ENCODE results near the gene HECA.
"Not testable (repeated sequence)": the region's sequence is repeated elsewhere in the genome, so short reads cannot be mapped to it uniquely, and the experiment has no call there.

Gene HECA, protein sequence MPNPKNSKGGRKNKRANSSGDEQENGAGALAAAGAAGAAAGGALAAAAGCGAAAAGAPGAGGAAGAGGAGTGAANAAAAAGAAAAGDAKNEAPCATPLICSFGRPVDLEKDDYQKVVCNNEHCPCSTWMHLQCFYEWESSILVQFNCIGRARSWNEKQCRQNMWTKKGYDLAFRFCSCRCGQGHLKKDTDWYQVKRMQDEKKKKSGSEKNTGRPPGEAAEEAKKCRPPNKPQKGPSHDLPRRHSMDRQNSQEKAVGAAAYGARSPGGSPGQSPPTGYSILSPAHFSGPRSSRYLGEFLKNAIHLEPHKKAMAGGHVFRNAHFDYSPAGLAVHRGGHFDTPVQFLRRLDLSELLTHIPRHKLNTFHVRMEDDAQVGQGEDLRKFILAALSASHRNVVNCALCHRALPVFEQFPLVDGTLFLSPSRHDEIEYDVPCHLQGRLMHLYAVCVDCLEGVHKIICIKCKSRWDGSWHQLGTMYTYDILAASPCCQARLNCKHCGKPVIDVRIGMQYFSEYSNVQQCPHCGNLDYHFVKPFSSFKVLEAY

DNA sequence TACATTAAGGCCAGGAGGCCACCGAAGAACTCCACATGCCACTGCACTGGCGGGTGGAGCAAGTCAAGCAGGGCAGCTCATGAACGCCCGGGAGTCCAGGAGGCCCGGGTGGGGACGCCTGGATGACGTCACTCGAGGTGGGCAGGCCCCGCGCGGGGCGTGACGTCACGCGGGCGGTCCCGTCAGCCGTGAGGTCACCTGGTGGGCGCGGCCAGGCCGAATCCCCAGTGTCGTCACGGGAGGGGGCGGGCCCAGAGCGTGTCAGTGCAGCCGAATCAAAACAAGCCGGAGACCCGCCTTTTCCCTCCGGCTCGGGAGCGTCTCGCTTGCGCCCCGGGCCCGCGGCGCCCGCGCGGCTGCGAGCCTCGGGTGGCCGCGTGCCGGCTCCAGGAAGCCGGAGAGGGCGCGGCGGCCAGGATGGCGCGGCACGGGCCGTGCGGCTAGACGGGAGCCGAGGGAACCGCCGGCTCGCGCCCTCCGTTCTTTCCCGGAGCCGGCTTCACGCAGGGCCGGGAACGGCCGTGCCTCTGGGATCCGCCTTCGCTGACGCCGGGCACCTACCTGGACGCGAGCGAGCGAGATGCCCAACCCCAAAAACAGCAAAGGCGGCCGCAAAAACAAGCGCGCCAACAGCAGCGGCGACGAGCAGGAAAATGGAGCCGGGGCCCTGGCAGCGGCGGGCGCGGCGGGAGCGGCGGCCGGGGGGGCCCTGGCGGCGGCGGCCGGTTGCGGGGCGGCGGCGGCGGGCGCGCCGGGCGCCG lies at the start of gene HECA:
Gene HECA (plus strand): TSS at position 264 of the 761 bp plus-strand sequence. CDS start 317 bp downstream, at position 581.
- peak; percentile 87 to 88 for DNase-seq (ENCODE audit: low read depth in 2 of 2)

DNA sequence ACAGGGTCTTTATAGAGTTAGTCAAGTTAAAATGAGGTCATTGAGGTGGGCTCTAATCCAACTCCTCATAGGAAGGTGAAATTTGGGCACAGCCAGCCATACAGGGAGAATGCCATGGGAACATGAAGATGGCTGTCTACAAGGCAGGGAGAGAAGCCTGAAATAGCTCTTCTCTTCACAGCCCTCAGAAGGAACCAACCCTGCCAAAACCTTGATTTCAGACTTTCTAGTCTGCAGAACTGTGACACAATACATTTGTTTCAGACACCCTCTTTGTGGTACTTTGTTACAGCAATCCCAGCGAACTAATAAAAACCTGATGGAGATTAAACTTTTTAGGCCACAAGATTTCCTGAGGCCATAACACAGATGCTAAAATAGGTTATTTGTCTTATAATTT lies 43.1 kb upstream of the HECA start:
- no peak for DNase-seq (ENCODE audit: low read depth in 2 of 2)

DNA sequence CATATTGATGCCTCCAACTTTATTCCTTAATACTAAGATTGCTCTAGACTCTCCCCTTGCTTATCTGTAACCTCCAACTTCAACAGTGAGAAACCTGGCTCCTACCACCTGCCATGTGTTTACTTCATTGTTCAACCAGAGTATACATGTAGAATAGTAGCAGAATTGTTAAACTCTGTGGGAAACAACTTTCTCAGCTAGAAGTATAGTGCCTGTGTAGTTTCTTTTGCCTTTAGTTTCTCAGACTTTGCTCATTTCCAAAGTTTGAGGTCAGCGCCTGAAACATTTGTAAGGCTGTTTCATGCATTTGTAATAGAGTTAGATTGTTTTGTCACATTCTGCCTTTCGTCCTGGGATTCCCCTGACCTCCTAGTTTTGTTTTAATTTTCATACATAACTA lies 34.9 kb upstream of the HECA start:
- DNase-seq (ENCODE audit: low read depth in 2 of 2), result no peak

DNA sequence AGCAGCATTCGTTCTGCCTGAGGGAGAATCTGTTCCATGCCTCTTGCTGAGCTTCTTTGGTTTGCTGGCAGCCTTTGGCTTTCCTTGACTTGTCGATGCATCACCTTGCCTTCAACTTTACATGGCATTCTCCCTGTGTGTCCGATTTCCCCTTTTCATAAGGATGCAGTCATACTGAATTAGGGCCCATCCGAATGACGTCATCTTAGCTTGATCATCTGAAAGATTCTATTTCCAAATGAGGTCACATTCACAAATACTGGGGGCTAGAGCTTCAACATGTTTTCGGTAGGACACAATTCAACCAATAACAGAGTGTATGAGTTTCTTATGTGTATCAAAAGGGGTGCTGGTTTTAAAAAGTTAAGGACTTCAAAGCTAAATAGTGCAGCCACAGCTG lies 27.8 kb upstream of the HECA start:
- no peak for DNase-seq (ENCODE audit: low read depth in 2 of 2)

DNA sequence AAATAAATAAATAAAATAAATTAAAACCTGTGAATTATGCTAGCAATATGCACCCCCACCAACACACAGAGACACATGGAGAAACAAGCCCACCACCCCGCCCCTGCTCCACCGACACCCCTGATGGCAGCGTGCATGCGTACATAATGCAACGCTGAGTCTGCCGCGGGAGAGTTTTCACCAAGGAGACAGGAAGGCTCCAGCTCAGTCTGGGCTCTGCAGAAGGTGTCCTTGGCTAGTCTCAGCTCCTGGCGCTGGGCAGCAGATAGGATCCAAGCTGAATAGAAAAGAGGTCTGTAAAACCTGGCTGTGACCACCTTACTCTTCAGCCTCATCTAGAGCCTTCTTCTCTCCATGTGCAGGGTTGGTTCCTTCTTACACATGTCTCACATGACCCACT lies 26.5 kb upstream of the HECA start:
- no peak for DNase-seq (ENCODE audit: low read depth in 2 of 2)

DNA sequence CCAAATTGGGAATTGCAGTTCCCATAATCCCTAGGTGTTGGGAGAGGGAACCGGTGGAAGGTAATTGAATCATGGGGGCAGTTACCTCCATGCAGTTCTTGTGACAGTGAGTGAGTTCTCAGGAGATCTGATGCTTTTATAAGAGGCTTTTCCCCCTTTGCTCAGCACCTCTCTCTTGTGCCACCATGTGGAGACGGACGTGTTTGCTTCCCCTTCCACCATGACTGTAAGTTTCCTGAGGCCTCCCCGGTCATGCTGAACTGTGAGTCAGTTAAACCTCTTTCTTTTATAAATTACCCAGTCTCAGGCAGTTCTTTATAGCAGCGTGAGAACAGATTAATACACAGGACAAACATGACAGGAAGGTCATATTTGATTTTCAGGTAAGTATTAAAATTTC lies 25.3 kb upstream of the HECA start:
- DNase-seq (ENCODE audit: low read depth in 2 of 2), result no peak

DNA sequence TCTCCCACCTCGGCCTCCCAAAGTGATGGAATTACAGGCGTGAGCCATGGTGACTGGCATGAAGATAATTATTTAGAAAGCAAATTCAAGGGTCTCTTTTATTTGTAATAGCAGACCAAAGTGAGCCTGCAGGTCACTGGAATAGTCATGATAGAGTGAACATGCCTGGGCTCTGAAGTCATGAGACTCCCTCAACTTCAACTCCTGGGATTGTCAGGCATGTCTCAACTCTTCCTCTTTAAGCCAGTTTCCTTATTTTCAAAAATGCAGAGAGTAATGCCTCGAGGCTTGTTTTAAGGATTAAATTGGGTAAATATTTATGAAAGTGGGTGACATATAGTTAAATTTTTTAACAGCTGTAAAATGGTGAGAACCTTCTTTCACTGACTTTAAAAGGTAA lies 22.7 kb upstream of the HECA start:
- DNase-seq (ENCODE audit: low read depth in 2 of 2), result no peak

DNA sequence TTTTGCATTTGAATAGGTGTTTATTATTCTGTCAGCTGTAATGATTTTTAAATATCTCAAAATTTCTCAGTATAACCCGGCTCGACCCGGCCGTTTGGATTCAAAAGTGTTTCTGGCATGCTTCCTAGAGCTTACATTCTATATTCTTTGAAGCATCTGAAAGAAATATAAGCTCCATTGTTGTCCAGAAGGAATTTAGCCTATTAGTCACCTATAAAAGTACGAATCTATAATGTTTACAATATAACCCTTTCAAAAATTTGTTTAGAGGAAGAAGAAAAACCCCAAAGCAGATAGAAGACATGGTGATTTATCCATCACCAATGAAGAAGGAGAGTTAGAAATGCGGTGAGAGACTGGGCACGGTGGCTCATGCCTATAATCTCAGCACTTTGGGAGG lies 22.3 kb upstream of the HECA start:
- DNase-seq (ENCODE audit: low read depth in 2 of 2), result no peak

DNA sequence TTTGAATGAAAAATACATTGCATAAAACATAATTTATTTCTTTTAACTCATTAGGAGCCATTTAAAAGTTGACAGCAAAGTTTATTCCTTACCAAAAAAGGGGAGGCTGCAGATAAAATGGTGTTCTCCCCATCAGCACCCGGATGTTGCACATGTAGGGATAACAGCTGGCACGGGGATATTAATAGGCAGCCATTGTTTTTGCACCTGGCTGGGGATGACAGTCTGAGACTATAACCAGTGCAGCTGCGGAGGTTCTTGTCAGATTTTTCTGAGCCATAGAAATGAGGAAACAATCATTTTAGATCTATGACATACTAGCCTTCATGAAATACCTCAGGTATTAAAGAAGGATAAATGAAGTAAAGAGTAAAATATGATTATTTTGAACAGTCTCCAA lies 20.1 kb upstream of the HECA start:
- no peak for DNase-seq (ENCODE audit: low read depth in 2 of 2)

DNA sequence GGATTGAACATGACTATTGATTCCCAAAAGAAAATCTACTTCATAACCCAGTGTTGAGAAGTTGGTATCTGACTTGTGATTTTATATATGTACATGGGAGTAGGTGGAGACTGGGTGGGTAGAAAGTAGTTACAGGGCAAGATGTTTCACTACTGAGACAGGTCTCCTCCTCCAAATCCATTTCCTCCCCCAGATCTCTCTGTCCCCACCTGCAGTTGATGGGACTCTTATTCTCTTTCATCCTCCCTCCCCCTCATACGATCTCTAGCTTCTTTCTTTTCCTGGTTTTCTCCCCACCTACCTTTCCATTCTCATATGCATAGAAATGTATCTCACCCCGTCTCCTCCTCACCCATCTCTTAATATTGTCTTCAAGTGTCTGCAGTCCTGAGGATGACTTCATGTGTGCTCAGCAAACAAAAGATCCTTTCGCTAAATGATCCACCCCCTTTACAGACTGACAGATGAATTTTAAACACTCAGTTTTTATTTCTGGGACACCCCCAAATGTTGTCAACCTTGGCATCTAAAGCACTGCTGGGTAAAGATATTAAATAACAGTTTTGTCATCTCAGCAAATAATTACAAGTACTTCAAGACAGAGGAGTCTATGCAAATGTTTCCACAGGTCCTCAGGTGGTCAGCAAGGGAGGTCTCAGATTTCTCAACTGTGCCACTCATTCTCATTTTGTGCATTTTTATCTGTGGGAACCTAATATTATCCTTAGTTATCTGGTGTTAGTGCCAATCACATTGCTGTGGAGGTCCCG lies 18.7 kb upstream of the HECA start:
- no peak for DNase-seq (ENCODE audit: low read depth in 2 of 2)

DNA sequence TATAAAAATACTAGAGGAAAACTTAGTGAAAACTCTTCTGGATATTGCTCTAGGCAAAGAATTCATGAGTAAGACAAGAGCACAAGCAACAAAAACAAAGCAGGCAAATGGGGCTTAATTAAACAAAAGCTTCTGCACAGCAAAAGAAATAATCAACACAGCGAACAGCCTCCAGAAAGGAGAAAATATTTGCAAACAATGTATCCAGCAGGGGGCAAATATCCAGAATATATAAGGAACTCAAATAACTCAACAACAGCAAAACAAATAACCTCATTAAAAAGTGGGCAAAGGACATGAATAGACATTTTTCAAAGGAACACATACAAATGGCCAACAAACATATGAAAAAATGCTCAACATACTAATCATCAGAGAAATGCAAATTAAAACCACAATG lies 17.1 kb upstream of the HECA start:
- no peak for DNase-seq (ENCODE audit: low read depth in 2 of 2)

DNA sequence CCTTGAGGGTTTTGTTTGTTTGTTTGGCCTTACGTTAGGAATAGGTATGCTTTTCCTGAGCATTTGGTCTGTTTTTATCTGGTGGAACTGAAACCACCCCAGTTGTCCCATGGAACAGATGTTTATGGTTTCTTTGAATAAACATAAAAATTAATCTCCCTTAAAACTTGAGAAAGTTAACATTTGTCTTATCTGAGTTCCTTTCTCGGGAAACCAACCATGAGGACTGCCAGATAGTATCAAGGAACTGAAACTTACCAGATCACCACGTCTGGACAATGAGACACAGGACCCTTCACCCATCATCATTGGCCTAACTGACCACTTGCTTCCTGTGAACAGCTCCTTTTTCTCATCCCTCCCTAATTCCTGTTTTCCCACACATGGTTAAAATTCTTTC lies 15.3 kb upstream of the HECA start:
- no peak for DNase-seq (ENCODE audit: low read depth in 2 of 2)

DNA sequence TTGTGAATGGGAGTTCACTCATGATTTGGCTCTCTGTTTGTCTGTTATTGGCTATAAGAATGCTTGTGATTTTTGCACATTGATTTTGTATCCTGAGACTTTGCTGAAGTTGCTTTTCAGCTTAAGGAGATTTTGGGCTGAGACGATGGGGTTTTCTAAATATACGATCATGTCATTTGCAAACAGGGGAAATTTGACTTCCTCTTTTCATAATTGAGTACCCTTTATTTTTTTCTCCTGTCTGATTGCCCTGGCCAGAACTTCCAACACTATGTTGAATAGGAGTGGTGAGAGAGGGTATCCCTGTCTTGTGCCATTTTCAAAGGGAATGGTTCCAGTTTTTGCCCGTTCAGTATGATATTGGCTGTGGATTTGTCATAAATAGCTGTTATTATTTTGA lies 12.1 kb upstream of the HECA start:
- DNase-seq (ENCODE audit: low read depth in 2 of 2), result not testable (repeated sequence)

DNA sequence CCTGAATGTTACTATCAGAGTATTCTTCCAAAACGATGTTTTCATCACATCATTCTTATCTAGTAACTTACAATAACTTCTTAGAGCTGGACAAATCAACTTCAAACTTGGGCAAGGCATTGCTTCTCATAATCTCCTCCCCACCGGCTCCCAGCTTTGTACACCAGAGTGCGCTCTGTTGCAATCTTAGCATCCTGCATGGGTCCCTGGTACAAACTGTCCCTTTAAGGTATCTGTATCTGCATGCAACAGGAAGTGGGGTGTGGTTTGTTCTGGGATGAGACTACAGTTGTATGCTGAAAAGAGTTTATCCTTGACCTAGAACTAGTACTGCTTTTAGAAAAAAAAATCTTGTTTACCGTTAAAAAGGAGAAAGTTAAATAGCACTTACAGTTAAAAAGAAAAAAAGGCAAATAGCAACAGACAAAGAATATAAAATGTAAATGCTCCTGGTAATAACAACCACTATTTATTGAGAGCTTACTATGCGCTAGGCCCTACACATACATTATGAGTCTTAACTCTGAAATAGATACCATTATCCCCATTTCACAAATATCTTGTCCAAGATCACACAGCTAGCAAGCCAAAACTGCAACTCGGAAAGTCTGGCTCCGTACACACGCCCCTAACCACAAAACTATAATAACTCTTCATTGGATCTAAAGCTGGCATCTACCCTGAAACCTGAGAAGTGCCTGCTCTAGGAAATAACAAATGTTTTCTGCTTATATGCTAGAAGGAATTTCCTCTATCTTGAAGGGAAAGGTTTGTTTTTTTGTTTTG lies 9.8 kb upstream of the HECA start:
- peak in 1 of 2 experiments; percentile 34 for DNase-seq (ENCODE audit: low read depth in 2 of 2)

DNA sequence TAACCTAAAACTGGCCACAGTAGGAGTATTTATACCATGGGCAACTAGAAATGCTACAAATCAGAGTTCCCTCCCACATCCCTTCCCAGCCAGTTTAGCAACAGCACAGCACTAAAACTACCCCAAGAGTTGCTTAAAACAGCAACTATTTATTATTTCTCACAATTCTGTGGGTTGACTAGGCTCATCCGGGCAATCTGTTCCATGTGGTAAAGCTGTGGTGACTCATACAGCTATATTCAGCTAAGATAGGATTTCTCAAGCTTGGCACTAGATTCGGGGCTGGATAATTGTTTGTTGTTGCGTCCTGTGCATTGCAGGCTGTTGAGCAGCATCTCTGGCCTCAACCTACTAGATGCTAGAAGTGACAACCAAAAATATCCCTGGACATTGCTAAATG lies 8.6 kb upstream of the HECA start:
- peak; percentile 49 to 57 for DNase-seq (ENCODE audit: low read depth in 2 of 2)

DNA sequence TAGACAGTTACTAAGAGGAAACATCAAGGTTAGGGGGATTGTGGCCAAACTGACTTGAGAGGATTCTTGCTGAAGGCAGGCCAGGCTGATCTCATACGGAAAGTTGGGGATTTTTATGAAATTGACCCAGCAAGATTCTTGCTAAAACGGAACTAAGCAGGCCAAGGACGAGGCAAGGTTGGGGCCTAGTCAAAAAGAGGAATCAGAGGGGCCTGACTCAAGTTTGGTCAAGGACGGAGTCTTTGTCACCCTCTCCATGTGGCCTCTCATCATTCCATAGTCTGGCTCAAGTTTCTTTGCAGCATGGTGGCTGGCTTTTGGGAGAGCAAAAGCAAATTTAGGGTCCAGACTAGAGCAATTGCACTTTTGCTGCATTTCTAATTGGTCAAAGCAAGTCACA lies 7.9 kb upstream of the HECA start:
- no peak for DNase-seq (ENCODE audit: low read depth in 2 of 2)

DNA sequence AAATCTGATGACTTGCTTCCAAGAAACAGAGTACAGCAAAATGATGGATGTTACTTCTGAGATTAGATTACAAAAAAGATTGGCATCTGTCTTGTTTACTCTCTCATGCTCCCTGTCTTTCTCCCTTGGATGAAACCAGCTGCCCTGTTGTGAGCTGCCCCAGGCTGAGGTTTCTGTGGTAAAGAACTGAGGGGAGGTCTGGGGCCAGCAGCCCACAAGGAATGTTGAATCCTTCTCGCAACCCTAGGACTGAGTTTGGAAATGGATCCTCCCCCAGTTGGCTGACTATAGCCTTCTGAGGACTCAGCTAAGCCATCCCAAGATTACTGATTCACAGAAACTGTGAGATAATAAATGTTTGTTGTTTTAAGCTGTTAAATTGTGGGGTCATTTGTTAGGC lies 5.6 kb upstream of the HECA start:
- no peak for DNase-seq (ENCODE audit: low read depth in 2 of 2)

DNA sequence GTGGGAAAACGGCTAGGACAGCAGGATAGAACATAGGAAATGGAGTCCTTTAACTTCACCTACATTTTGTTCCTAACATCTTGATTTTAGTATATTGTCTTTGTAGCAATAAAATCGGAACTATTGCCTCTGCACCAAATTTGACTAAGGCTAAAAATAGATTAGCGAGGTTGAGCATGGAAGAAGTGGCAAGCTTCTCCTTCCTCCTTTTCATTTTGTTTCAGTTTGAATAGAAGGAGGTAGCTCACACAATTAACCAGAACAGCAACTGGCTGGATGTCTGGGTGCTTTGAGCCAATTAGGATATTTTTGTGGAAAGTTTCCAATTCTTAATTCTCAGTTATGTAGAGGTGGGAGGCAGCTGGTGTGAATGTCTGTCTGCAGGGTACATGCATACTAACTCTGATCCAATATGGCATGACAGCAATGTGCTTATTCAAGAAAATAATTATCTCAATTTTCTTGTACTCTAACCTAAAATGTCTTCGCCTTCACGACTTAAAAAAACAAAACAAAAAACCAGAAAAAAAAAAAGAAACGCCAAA lies 3.1 kb upstream of the HECA start:
- no peak for DNase-seq (ENCODE audit: low read depth in 2 of 2)

DNA sequence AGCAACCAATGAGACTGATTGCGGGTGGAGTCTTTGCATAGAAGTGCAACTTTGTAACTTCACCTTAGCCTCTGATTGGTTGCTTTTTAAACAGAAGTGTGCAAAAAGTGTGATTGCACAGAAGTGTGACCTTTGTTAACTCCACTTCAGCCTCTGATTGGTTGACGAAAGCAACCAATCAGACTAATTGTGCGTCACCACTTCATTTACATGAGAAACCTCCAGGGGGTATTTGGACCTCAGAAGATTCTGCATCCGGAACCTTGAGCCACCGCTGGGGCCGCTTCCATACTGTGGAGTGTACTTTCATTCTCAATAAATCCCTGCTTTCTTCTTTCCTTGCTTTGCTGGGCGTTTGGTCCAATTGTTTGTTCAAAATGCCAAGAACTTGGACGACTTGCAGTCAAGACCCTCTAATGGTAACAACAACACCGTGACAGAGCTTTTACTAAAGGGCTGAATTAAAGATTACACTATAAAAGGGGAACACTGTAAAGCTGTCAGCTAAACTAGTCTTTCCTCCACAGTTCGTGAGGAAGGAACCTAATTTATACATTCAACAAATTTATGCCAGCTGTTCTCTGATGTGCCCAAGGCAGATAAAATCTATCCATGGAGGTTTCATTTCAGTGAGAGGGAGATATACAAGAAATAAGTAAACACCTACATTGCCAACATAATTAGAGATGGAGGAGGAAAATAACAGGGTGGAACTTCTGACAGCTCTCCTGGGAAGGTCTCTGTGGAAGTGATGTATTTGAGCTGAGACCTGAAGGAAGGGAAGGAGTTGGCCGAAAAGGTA lies 1.4 kb upstream of the HECA start:
- DNase-seq (ENCODE audit: low read depth in 2 of 2), result no peak

DNA sequence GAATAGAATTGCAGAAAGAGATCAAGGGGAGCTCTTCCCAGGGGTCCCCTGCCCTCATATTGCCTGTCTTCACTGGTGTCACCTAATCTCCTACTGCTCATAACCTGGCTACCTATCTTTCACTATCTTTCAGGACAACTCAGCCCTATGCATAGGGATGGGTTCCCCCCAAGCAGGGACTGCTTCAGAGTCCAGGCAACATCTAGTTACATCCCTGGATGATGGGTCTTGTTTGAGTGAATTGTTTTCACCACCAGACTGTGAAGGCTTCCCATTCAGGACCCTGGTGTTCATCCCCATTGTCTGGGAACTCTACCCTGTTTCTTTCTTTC lies 850 bp upstream of the HECA start:
- DNase-seq (ENCODE audit: low read depth in 2 of 2), result no peak
